Neural cell (in vitro differentiated cells): ENCODE measurements around the gene KCNJ1.

Source experiments
- CTCF ChIP-seq: fragments of 450-650 bp; IDR thresholded peaks from 2 replicates; pipeline ENCODE4 v1.5.1; 2014; ENCODE audit warnings: antibody characterized with exemption, mild to moderate bottlenecking, moderate library complexity; ENCODE audit not compliant: poor library complexity, severe bottlenecking
- EP300 ChIP-seq: fragments of 450-650 bp; conservative IDR thresholded peaks from 2 replicates; pipeline ENCODE4 v1.6.1; 2014; ENCODE audit warnings: antibody characterized with exemption, mild to moderate bottlenecking, moderate library complexity; ENCODE audit not compliant: poor library complexity, severe bottlenecking
- EZH2 ChIP-seq: fragments of 200-600, 300-800 bp; shearing (Covaris generic), sonication (generic); IDR thresholded peaks from 2 replicates; pipeline ENCODE4 v1.6.1; 2014; ENCODE audit warnings: antibody characterized with exemption, low read length, borderline replicate concordance, mild to moderate bottlenecking; ENCODE audit not compliant: insufficient read depth, poor library complexity, severe bottlenecking
- MXI1 ChIP-seq: fragments of 450-650 bp; conservative IDR thresholded peaks from 2 replicates; pipeline ENCODE4 v1.6.1; 2014; ENCODE audit warnings: antibody characterized with exemption, mild to moderate bottlenecking; ENCODE audit not compliant: poor library complexity, severe bottlenecking
- POLR2AphosphoS5 ChIP-seq: IDR thresholded peaks from 2 replicates; pipeline ENCODE4 v1.6.1; 2012
- RAD21 ChIP-seq: fragments of 450-650 bp; conservative IDR thresholded peaks from 2 replicates; pipeline ENCODE4 v1.6.1; 2014; ENCODE audit warnings: antibody characterized with exemption, mild to moderate bottlenecking, moderate library complexity
- SMC3 ChIP-seq: fragments of 450-650 bp; conservative IDR thresholded peaks from 2 replicates; pipeline ENCODE4 v1.6.1; 2014; ENCODE audit warnings: antibody characterized with exemption, mild to moderate bottlenecking, moderate library complexity; ENCODE audit not compliant: poor library complexity
- TAF1 ChIP-seq: IDR thresholded peaks from 2 replicates; pipeline ENCODE4 v1.6.1; 2012; ENCODE audit warnings: low read depth

DNA sequence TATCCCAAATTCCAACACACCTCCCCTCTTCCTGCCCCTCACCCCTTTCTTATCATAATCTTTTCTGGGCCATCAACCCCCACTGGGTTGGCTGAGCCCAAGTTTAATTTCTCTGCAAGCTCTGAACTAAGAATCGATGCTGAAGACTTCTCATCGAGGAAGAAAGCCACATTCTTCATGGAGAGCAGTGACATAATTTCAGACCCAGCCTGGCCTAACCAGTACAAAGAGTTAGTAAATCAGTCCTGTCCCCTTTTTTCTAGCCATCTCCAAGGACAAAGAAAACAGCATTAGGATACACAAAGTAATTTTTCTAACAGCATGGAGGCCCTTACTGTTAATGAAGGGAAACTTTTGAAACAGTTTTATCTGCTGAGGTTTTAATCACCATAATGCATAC lies 45.0 kb downstream of the KCNJ1 start:
- TF ChIP-seq EP300 (no peak), CTCF (no peak), RAD21 (no peak), SMC3 (no peak), EZH2 (no peak), POLR2AphosphoS5 (no peak), TAF1 (no peak), MXI1 (no peak)
